Upper lobe of left lung (tissue), 6 donors: ENCODE results near the gene C10orf67. TPM values are rescaled to one million over a fixed set of nuclear protein-coding genes. Genes with fewer than 3 reads are reported as not detected.
A peak's percentile ranks its signal among the peaks of the same experiment; 100 is the strongest.

Source experiments
- ATAC-seq, 2 donors: fragments of 200-7000 bp; cut with Tn5 transposase; one replicate each; pipeline ENCODE4 v1.9.1; 2022; ENCODE audit warnings: mild to moderate bottlenecking in 2 of 2, moderate library complexity in 2 of 2; ENCODE audit not compliant: low FRiP score in 2 of 2
- DNase-seq, 2 donors: peaks; one replicate each; pipeline ENCODE4 v3.0.0-alpha.2; 2019 to 2020
- H3K27ac ChIP-seq, 4 donors: fragments of 200-600 bp; sonication (generic); one replicate each; pipeline ENCODE4 v1.5.1; 2016 to 2019
- H3K27me3 ChIP-seq, 4 donors: fragments of 200-600 bp; sonication (generic); one replicate each; pipeline ENCODE4 v1.5.1; 2017 to 2019
- H3K36me3 ChIP-seq, 4 donors: fragments of 200-600 bp; sonication (generic); one replicate each; pipeline ENCODE4 v1.5.1; 2016 to 2019
- H3K4me1 ChIP-seq, 4 donors: fragments of 200-600 bp; sonication (generic); one replicate each; pipeline ENCODE4 v1.5.1; 2018 to 2019
- H3K4me3 ChIP-seq, 4 donors: fragments of 200-600 bp; sonication (generic); one replicate each; pipeline ENCODE4 v1.5.1; 2017 to 2019; ENCODE audit warnings: mild to moderate bottlenecking in 2 of 4, moderate library complexity in 1 of 4
- H3K9me3 ChIP-seq, 4 donors: fragments of 200-600 bp; sonication (generic); one replicate each; pipeline ENCODE4 v1.5.1; 2018 to 2019
- CTCF ChIP-seq, 6 experiments: fragments of 450-650 bp in 4 of 6; fragments of 200-600 bp in 2 of 6; sonication (generic) in 2 of 6; IDR thresholded peaks; one replicate each; pipeline ENCODE4 v1.5.1; 2016 to 2019; ENCODE audit warnings: antibody characterized with exemption in 6 of 6
- EP300 ChIP-seq, 4 donors: sonication (generic); formaldehyde crosslinking; IDR thresholded peaks; one replicate each; pipeline ENCODE4 v1.5.1; 2017; ENCODE audit warnings: antibody characterized with exemption in 4 of 4, control low read depth in 2 of 4
- POLR2A ChIP-seq, 4 donors: fragments of 450-650 bp; IDR thresholded peaks; one replicate each; pipeline ENCODE4 v1.5.1; 2016 to 2017; ENCODE audit warnings: antibody characterized with exemption in 4 of 4, mild to moderate bottlenecking in 2 of 4
- POLR2AphosphoS5 ChIP-seq, 2 donors: sonication (generic); formaldehyde crosslinking; IDR thresholded peaks; one replicate each; pipeline ENCODE4 v1.5.1; 2017; ENCODE audit warnings: antibody characterized with exemption in 2 of 2
- WGBS, 2 donors: methylation state at CpG; one replicate each; pipeline ENCODE4 v1.1.5; 2017 to 2018; 5-methylcytosine and 5-hydroxymethylcytosine counted together
- total RNA-seq, 6 donors: library from RNA; depleted of rRNA in 4 of 6; stranded (reverse); fragments of >200 nt in 4 of 6; gene quantifications; one replicate each; pipeline versions ENCODE4 v1.1.0 to v1.2.1, GENCODE V29; 2016 to 2021
- donor health status: DM: no; HTN: no; CAD: no; lungs with moderate emphysema.
- donor health status: DM: no; HTN: yes; CAD: no; lungs with severe emphysema.

Gene C10orf67
- total RNA-seq, 6 donors from 2014 or later = 1.7 to 7.3 (median 4.2) TPM

GRCh38 chr10:23384364-23384763 is 39.8 kb upstream of the C10orf67 start:
- H3K9me3 ChIP-seq = no peaks in the 10 kb centered on the region
- ATAC-seq (no peak), DNase-seq (no peak)
- peak overlapping the region in 1 of 4 donors; percentile 1 for H3K27ac ChIP-seq
- no peaks in the 10 kb centered on the region for H3K27me3 ChIP-seq
- H3K4me3 ChIP-seq = no peak overlapping the region
- 72 to 78% methylated on average over 1 of the region's 1 CpG for WGBS, 2 donors
- H3K36me3 ChIP-seq = no peaks in the 10 kb centered on the region
- no peaks in the 10 kb centered on the region for H3K4me1 ChIP-seq
- TF ChIP-seq POLR2AphosphoS5 (IDR thresholded peaks at IDR 0.05) (no peak), CTCF (IDR thresholded peaks at IDR 0.05) (no peak), EP300 (IDR thresholded peaks at IDR 0.05) (no peak), POLR2A (IDR thresholded peaks at IDR 0.05) (no peak)

DNA sequence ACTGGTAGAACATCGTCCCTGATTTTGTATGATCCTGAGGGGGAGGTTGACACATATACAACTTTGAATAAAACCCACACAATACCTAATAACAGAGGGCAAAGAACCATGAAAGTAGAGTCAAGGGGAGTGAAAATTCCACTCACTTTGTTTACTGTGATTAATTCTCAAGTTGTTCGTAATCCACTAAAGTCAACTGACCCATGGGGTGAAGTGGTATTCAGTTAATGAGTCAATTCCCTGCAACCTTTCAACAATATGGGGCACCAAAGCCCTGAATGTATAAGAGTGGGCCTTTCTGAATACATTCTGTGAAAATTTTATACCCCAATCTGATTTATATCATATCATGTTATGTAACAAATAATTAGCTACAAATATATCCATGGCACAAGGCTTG is 39.0 kb upstream of the C10orf67 start:
- TF ChIP-seq CTCF (IDR thresholded peaks at IDR 0.05) = no peak
- no peak for TF ChIP-seq POLR2A (IDR thresholded peaks at IDR 0.05)
- TF ChIP-seq POLR2AphosphoS5 (IDR thresholded peaks at IDR 0.05) = no peak
- no peak for TF ChIP-seq EP300 (IDR thresholded peaks at IDR 0.05)
- Histone ChIP-seq H3K4me1 (no peaks in the 10 kb centered on the region), H3K9me3 (no peaks in the 10 kb centered on the region), H3K4me3 (no peak overlapping the region), H3K27ac (no peak overlapping the region), H3K36me3 (no peaks in the 10 kb centered on the region), H3K27me3 (no peaks in the 10 kb centered on the region)
- DNase-seq (no peak), ATAC-seq (no peak)
- WGBS, 2 donors = 58 to 79% methylated on average over 2 of the region's 2 CpGs

GRCh38 chr10:23381298-23382040 is 36.9 kb upstream of the C10orf67 start:
- Histone ChIP-seq H3K4me3 (no peak overlapping the region), H3K27ac (no peak overlapping the region), H3K27me3 (no peaks in the 10 kb centered on the region), H3K9me3 (no peaks in the 10 kb centered on the region), H3K36me3 (no peaks in the 10 kb centered on the region), H3K4me1 (no peaks in the 10 kb centered on the region)
- DNase-seq = no peak
- TF ChIP-seq POLR2A (IDR thresholded peaks at IDR 0.05) (no peak), CTCF (IDR thresholded peaks at IDR 0.05) (no peak), EP300 (IDR thresholded peaks at IDR 0.05) (no peak)
- 85 to 90% methylated on average over 3 of the region's 3 CpGs for WGBS, 2 donors
- ATAC-seq = no peak

DNA sequence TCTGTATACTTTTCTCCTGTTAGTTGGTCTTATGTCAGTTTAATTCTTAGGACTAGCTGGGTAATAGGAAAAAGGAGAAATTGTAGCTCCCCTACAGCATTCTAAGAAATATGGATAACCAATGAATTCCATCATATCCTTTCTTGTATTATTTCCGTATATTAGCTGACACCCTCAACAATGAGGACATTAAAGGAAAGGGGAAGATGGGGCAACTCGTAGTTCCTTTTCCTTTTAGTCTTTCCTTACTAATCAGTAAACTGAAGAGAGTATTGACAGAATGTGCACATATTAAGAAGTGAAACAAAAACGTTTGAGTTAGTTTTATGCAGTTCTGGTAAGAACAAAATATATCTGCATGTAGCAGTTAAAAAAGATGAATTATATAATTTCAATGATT is 35.1 kb upstream of the C10orf67 start:
- H3K4me3 ChIP-seq = no peak overlapping the region
- no peaks in the 10 kb centered on the region for H3K36me3 ChIP-seq
- no peaks in the 10 kb centered on the region for H3K27me3 ChIP-seq
- 49 to 54% methylated on average over 3 of the region's 3 CpGs for WGBS, 2 donors
- ATAC-seq = peak in 1 of 2 donors; percentile 43
- no peaks in the 10 kb centered on the region for H3K9me3 ChIP-seq
- no peak for TF ChIP-seq POLR2AphosphoS5 (IDR thresholded peaks at IDR 0.05)
- no peak for TF ChIP-seq POLR2A (IDR thresholded peaks at IDR 0.05)
- no peak for TF ChIP-seq EP300 (IDR thresholded peaks at IDR 0.05)
- TF ChIP-seq CTCF (IDR thresholded peaks at IDR 0.05) = no peak
- DNase-seq = no peak
- no peak overlapping the region for H3K27ac ChIP-seq
- no peaks in the 10 kb centered on the region for H3K4me1 ChIP-seq

- no peaks in the 10 kb centered on the region for H3K27me3 ChIP-seq
- no peak overlapping the region for H3K4me3 ChIP-seq
- no peaks in the 10 kb centered on the region for H3K4me1 ChIP-seq
- DNase-seq (no peak), ATAC-seq (peak; percentile 41 to 80)
- WGBS, 2 donors = 71 to 76% methylated on average over 3 of the region's 3 CpGs
- H3K9me3 ChIP-seq = no peaks in the 10 kb centered on the region
- H3K36me3 ChIP-seq = no peaks in the 10 kb centered on the region
- H3K27ac ChIP-seq = peak overlapping the region in 1 of 4 donors; percentile 15
- TF ChIP-seq POLR2A (IDR thresholded peaks at IDR 0.05) = no peak
- no peak for TF ChIP-seq EP300 (IDR thresholded peaks at IDR 0.05)
- no peak for TF ChIP-seq CTCF (IDR thresholded peaks at IDR 0.05)
- no peak for TF ChIP-seq POLR2AphosphoS5 (IDR thresholded peaks at IDR 0.05)
Observed at GRCh38 chr10:23376229-23376655, 31.6 kb upstream of the C10orf67 start.
